Measurements from ENCODE around the gene RP9.

DNA sequence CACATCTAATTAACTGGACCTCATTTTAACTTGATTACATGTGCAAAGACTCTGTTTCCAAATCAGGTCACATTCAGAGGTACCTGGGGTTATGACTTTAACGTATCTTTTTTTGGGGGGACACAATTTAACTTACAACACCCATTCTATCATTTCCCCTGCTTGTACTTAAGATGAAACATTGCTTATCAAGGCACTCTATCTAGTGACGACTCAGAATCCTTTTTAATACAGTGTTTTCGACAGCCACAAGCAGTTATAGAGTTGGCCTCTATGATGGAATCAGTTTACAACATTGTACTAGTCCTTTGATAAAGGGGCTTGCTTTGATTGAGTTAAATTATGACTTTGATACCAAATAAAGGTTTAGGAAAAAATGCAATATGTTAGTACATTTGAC, 42.9 kb upstream of the RP9 start:
- TF ChIP-seq, protein P1, sequence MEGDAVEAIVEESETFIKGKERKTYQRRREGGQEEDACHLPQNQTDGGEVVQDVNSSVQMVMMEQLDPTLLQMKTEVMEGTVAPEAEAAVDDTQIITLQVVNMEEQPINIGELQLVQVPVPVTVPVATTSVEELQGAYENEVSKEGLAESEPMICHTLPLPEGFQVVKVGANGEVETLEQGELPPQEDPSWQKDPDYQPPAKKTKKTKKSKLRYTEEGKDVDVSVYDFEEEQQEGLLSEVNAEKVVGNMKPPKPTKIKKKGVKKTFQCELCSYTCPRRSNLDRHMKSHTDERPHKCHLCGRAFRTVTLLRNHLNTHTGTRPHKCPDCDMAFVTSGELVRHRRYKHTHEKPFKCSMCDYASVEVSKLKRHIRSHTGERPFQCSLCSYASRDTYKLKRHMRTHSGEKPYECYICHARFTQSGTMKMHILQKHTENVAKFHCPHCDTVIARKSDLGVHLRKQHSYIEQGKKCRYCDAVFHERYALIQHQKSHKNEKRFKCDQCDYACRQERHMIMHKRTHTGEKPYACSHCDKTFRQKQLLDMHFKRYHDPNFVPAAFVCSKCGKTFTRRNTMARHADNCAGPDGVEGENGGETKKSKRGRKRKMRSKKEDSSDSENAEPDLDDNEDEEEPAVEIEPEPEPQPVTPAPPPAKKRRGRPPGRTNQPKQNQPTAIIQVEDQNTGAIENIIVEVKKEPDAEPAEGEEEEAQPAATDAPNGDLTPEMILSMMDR (conservative IDR thresholded peaks at IDR 0.05) = no peak
- TF ChIP-seq EZH2 (IDR thresholded peaks at IDR 0.05; ENCODE audit: low read depth) = no peak

Data from PC-9 (cell line).